Measurements from ENCODE around the gene TSPAN15. TPM values are rescaled to one million over a fixed set of nuclear protein-coding genes. Genes with fewer than 3 reads are reported as not detected.
"Not testable (repeated sequence)": the region's sequence is repeated elsewhere in the genome, so short reads cannot be mapped to it uniquely, and the experiment has no call there.

TSPAN15 gene
- polyA plus RNA-seq, 4 donors = 58.2 to 77.6 (median 66.0) TPM

GRCh38 chr10:69517271-69517848 is 66.1 kb downstream of the TSPAN15 start:
- DNase-seq (ENCODE audit: low read depth in 4 of 4, low spot score in 3 of 4) = no peak

GRCh38 chr10:69527961-69528360 is 76.7 kb downstream of the TSPAN15 start:
- no peak for DNase-seq (ENCODE audit: low read depth in 4 of 4, low spot score in 3 of 4)

- DNase-seq (ENCODE audit: low read depth in 4 of 4, low spot score in 3 of 4) = no peak
Measured at GRCh38 chr10:69533658-69534057, 82.4 kb downstream of the TSPAN15 start.

- DNase-seq (ENCODE audit: low read depth in 4 of 4, low spot score in 3 of 4) = not testable (repeated sequence)
Measured at GRCh38 chr10:69536521-69536920, 85.3 kb downstream of the TSPAN15 start.

GRCh38 chr10:69537449-69537848 is 86.2 kb downstream of the TSPAN15 start:
- no peak for DNase-seq (ENCODE audit: low read depth in 4 of 4, low spot score in 3 of 4)

- DNase-seq (ENCODE audit: low read depth in 4 of 4, low spot score in 3 of 4) = no peak
Measured at GRCh38 chr10:69538461-69538860, 87.2 kb downstream of the TSPAN15 start.

- DNase-seq (ENCODE audit: low read depth in 4 of 4, low spot score in 3 of 4) = no peak
Measured at GRCh38 chr10:69541463-69541862, 90.2 kb downstream of the TSPAN15 start.

GRCh38 chr10:69549959-69550358 is 98.7 kb downstream of the TSPAN15 start:
- DNase-seq (ENCODE audit: low read depth in 4 of 4, low spot score in 3 of 4) = no peak

- DNase-seq (ENCODE audit: low read depth in 4 of 4, low spot score in 3 of 4) = no peak
Measured at GRCh38 chr10:69552268-69552667, 101.0 kb downstream of the TSPAN15 start.

GRCh38 chr10:69553328-69553727 is 102.1 kb downstream of the TSPAN15 start:
- DNase-seq (ENCODE audit: low read depth in 4 of 4, low spot score in 3 of 4) = no peak

GRCh38 chr10:69554611-69555010 is 103.3 kb downstream of the TSPAN15 start:
- DNase-seq (ENCODE audit: low read depth in 4 of 4, low spot score in 3 of 4) = no peak

Other genes with a start within 250 kb of the TSPAN15 start
- 10 to 100 TPM; 15.3 to 18.6 (median 16.0) TPM for gene HKDC1, start 231.1 kb upstream of the TSPAN15 start, polyA plus RNA-seq (ENCODE audit: insufficient read length in 4 of 4)
- 10 to 100 TPM; 50.0 to 58.0 (median 51.1) TPM for gene HK1, start 173.0 kb upstream of the TSPAN15 start, polyA plus RNA-seq (ENCODE audit: insufficient read length in 4 of 4)
- gene TACR2, start 34.5 kb upstream of the TSPAN15 start, polyA plus RNA-seq (ENCODE audit: insufficient read length in 4 of 4) = under 1 TPM; 0.17 to 0.39 (median 0.28) TPM
- gene NEUROG3, start 122.0 kb downstream of the TSPAN15 start, polyA plus RNA-seq (ENCODE audit: insufficient read length in 4 of 4) = not detected
- gene FAM241B, start 178.8 kb downstream of the TSPAN15 start, polyA plus RNA-seq (ENCODE audit: insufficient read length in 4 of 4) = 10 to 100 TPM in 2 of 4 donors, 1 to 10 TPM in 2; 7.7 to 11.6 (median 9.6) TPM

Data from right renal pelvis (tissue), 4 donors.